ENCODE results near the gene TELO2.

TELO2 gene

DNA sequence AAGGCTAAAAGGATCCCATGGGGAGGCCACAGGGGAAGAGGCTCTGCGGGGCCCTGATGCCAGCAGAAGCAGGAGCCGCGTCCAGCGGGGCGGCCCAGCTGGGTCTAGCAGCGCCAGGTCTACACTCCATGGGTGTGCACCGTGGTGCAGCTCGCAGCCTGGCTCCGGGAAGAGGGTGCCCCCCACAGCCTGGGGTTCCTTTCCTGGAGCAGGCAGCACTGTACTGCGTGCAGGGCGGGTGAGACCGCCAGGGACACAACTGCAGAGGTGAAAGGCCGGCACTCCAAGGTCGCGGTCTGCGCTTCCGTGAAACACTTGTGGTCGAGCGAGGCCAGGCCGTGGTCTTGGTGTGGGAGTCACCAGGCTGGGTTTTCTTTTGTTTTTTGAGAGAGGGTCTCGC, 42.3 kb upstream of the TELO2 start:
- H3K36me3 ChIP-seq = peaks cover 59% of the 10 kb centered on the region

DNA sequence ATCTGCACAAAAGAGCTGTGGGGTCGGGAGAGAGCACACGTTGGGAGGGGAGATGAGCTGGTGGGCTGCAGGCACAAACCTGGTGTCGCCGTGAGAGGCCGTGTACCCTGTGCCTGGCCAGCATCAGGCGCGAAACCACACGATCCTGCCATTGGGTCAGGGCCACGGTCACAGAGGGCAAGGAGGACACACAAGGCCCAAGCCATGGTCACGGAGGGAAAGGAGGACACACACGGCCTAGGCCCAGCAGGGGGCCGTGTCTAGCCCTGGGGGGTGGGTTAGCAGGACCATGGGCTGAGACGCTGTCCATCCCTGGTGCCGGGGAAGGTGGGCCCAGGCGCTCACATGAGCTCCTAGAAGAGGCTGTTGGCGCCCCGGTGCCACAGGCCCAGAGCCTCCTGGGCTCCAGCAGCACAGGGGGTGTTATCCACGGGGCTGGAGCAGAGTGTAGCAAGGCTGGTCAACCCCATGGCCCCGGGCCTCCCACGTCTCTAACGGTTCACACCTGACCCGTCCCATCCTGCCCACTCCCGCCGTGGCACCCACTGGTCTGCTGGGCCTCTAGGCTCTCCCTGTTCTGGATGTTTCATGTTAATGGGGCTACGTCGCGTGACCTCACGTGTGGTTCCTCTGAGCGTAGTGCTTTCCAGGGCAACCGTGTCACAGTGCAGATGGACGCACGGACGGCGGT, 41.3 kb upstream of the TELO2 start:
- H3K27me3 ChIP-seq (ENCODE audit: insufficient read depth, low read depth, severe bottlenecking) = no peaks in the 10 kb centered on the region
- H3K27ac ChIP-seq = no peak overlapping the region
- no peak overlapping the region for H3K4me3 ChIP-seq (ENCODE audit: low read depth, low read length)
- no peaks in the 10 kb centered on the region for H3K9me3 ChIP-seq (ENCODE audit: severe bottlenecking)
- H3K36me3 ChIP-seq = peaks cover 49% of the 10 kb centered on the region
- DNase-seq = no peak
- no peak for TF ChIP-seq CTCF (IDR thresholded peaks at IDR 0.05; ENCODE audit: low read depth, low read length)

More for the DNA sequence above, 42.3 kb upstream of the TELO2 start:
- no peak for TF ChIP-seq CTCF (IDR thresholded peaks at IDR 0.05; ENCODE audit: low read depth, low read length)
- Histone ChIP-seq H3K4me3 (ENCODE audit: low read depth, low read length) (no peak overlapping the region), H3K9me3 (ENCODE audit: severe bottlenecking) (no peaks in the 10 kb centered on the region), H3K27ac (no peak overlapping the region), H3K27me3 (ENCODE audit: insufficient read depth, low read depth, severe bottlenecking) (no peaks in the 10 kb centered on the region)
- DNase-seq = no peak

DNA sequence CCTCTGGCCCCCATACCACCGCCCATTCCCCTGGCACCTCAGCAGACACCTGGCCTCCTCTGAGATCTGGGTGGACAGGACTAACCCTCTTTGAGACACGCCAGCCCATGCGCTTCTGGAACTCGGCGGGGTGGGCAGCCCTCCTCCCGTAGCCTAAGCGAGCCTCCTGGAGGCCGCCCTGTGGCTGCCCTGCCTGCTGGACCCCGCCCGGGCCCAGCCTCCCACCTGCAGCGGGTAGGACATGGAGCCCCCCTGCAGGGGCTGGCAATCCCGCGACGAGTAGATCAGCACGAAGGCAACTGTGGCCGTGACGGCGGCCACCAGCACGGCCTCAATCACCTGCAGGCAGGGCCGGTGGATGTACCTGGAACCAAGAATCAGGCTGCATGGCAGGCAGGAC, 40.6 kb upstream of the TELO2 start:
- H3K9me3 ChIP-seq (ENCODE audit: severe bottlenecking) = no peaks in the 10 kb centered on the region
- TF ChIP-seq CTCF (IDR thresholded peaks at IDR 0.05; ENCODE audit: low read depth, low read length) = no peak
- no peak overlapping the region for H3K27ac ChIP-seq
- no peak overlapping the region for H3K4me3 ChIP-seq (ENCODE audit: low read depth, low read length)
- DNase-seq = no peak
- H3K27me3 ChIP-seq (ENCODE audit: insufficient read depth, low read depth, severe bottlenecking) = no peaks in the 10 kb centered on the region
- H3K36me3 ChIP-seq = peaks cover 49% of the 10 kb centered on the region

- Histone ChIP-seq H3K9me3 (ENCODE audit: severe bottlenecking) (no peaks in the 10 kb centered on the region), H3K27me3 (ENCODE audit: insufficient read depth, low read depth, severe bottlenecking) (no peaks in the 10 kb centered on the region), H3K4me3 (ENCODE audit: low read depth, low read length) (no peak overlapping the region), H3K36me3 (peaks cover 49% of the 10 kb centered on the region), H3K27ac (no peak overlapping the region)
- DNase-seq = no peak
- TF ChIP-seq CTCF (IDR thresholded peaks at IDR 0.05; ENCODE audit: low read depth, low read length) = no peak
These were observed 39.8 kb upstream of the TELO2 start for GRCh38 chr16:1453316-1453715.

GRCh38 chr16:1454561-1454960, 38.6 kb upstream of the TELO2 start:
- DNase-seq = no peak
- TF ChIP-seq CTCF (IDR thresholded peaks at IDR 0.05; ENCODE audit: low read depth, low read length) = no peak
- H3K4me3 ChIP-seq (ENCODE audit: low read depth, low read length) = no peak overlapping the region
- no peaks in the 10 kb centered on the region for H3K9me3 ChIP-seq (ENCODE audit: severe bottlenecking)
- H3K27me3 ChIP-seq (ENCODE audit: insufficient read depth, low read depth, severe bottlenecking) = no peaks in the 10 kb centered on the region
- H3K36me3 ChIP-seq = peaks cover 50% of the 10 kb centered on the region
- no peak overlapping the region for H3K27ac ChIP-seq
